Kidney tubule cell (primary cell): ENCODE data around the gene SIPA1L3.

Experiments used
- DNase-seq: peaks from one replicate; pipeline ENCODE4 v3.0.0-alpha.2; 2018; ENCODE audit warnings: low spot score

Gene SIPA1L3

GRCh38 chr19:38111898-38112297, 204.9 kb downstream of the SIPA1L3 start:
- no peak for DNase-seq

DNA sequence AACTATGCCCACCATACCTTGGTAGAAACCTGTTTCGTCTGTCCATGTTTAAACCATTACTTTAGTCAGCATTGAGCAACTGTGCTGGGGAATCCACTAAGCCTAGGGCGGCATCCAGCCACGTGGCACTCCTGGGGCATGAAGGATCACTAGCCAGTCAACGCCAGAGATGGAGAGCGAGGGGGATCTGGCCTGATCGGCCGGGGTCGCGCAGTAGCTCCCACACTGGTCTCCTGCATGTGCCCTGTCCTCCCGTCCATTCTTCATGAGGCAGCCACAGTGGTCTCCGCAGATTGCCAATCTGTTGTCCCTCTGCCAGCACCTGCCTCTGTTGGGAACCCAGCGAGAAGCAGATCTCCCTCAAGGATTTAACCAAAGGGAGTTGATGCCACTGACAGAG, 207.6 kb downstream of the SIPA1L3 start:
- DNase-seq = no peak

GRCh38 chr19:38115271-38115802, 208.3 kb downstream of the SIPA1L3 start:
- no peak for DNase-seq

- no peak for DNase-seq
These were observed 211.2 kb downstream of the SIPA1L3 start for GRCh38 chr19:38118176-38118575.

GRCh38 chr19:38120471-38121025, 213.5 kb downstream of the SIPA1L3 start:
- DNase-seq = no peak

DNA sequence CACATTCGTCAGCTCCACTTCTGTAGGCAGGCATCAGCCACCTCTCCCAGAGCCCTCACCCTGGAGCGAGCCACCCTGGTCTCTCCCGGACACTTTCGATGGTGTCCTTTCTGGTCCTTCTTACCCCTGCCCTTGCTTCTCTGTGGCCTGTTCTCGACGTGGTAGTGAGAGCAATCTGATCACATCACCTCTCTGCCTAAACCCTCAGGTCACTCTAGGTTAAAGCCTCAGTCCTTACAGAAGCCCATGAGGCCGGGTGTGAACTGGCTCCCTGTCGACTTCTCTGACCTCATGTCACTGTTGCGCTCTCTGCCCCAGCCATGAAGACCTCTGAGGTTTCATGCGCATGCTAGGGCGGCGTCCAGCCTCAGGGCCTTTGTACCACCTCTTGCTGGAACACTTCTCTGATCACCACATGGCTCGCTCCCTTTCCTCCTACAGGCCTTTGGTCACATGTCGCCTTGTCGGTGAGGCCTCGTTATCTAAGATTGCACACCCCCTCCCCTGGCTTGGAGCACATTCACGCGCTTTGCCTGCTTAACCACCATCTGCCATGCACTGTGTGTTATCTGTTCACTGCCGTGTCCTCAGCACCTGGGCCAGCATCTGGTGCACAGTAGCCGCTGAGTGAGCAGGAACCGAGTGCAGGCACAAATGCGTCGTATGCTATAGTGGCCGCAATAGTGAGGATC, 215.5 kb downstream of the SIPA1L3 start:
- DNase-seq = no peak

- DNase-seq = no peak
These were observed 218.2 kb downstream of the SIPA1L3 start for GRCh38 chr19:38125238-38125637.

- no peak for DNase-seq
These were observed 223.4 kb downstream of the SIPA1L3 start for GRCh38 chr19:38130399-38130798.

- no peak for DNase-seq
These were observed 225.8 kb downstream of the SIPA1L3 start for GRCh38 chr19:38132781-38133180.

DNA sequence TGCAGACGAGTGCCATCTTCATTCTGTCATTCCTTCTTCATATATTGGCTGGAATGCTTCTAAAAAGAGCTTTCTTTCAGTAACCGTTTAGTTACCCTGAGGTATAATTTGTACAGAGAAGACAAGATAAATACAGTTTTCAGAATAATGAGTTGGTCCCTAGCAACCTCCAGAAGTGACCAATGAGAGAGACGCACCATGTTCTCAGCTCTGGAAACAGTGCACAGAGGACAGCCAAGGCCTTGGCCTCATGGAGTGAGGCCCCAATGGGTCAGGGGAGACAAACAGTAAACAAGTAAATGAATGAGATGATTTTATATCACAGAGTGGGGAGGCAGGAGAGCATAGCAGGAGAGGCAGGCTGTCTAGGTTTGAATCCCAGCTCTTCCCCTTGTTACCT, 226.3 kb downstream of the SIPA1L3 start:
- DNase-seq = no peak

- peak; percentile 38 for DNase-seq
These were observed 227.6 kb downstream of the SIPA1L3 start for GRCh38 chr19:38134540-38135149.

DNA sequence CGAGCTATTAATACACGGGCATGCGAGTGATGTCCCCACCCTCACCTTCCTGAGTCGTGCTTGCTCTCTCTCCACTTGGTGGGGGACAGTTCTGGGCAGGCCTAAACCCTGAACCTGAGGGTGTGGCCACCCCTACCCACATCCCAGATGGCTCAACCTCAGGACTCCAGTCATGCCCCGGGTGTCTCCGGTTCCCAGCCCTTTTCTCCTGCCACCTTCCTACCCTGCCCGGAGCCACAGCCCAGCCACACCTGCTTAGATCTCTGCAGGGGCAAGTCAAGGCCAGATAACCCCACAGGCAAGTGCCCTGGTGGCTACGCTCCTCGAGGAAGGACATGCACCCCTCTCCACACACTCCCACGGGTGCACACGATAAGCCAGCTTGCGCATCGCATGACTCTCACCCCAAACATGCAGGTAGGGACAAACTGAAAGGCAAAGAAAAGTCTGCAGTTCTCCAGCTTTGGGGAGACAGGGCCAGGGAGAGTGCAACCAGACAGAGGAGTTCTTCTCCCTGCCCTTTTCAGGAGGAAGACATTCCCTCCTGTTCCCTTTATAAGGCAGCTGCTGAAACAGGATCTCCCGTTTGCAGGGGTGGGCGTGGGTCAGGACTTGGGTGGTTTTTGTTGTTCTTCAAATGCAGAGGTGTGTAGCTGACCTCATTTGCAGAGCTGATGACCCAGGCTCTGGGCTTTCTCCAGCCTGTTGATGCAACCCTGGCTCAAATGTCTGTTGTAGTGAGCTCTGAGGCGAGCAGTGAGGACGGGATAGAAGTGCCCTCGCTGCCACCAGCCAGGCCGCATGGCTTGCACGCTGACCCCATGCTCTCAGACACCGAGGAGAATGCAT, 228.4 kb downstream of the SIPA1L3 start:
- no peak for DNase-seq

DNA sequence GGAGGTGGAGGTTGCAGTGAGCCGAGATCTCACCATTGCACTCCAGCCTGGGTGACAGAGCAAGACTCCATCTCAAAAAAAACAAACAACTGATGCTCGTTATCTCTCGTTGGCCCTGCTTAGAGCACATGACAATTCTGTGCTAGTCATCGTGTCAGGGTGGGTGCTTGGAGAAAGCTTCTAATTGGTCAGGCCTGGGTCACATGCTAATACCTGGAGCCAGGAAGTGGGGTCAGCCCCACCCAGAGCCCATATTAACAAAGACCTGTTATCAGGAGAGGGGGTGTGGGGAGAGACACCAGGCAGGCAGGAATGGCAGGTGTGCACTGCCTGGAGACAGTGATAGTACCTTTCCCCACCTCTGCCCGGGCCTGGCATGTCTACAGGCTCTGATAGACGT, 232.1 kb downstream of the SIPA1L3 start:
- DNase-seq = no peak

GRCh38 chr19:38141108-38141507, 234.1 kb downstream of the SIPA1L3 start:
- no peak for DNase-seq

GRCh38 chr19:38142176-38143035, 235.4 kb downstream of the SIPA1L3 start:
- DNase-seq = peak; percentile 32

DNA sequence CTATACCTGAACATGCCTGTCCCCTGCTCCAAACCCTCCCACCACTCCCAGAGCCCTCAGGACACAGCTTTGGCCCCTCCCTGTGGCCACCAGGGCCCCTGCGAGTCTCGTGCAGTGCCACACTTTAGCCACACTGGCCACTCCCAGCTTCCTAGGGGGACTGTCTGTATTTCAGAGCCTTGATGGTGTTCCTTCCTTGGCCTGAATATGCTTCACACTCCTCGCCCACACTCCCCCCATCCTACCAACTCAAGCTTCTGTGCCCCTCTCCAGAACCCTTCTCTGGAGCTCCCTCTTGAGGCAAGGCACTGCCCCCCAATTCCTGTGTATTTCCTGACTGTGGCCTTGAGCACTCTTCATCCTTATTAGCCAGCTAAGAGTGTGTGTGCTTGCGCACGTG, 236.8 kb downstream of the SIPA1L3 start:
- no peak for DNase-seq

DNA sequence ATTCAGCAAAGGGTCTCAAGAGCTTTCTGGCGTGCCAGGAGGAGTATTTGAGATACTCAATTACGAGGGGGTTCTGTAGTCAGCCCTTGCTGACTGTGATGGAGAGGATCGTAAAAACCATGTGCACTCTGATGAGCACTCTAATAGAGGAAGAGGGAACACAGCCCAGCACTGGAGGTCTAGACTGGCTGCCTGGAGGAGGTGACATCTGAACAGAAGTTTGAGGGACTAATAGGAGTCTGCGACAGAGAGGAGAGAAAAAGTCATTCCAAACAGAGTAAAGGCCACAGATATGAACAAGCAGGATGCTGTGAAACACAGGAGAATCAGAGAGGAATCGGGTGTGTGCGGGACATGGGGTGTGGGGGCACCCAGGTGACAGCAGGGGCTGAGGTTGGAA, 237.7 kb downstream of the SIPA1L3 start:
- DNase-seq = no peak

GRCh38 chr19:38145623-38146022, 238.6 kb downstream of the SIPA1L3 start:
- no peak for DNase-seq

DNA sequence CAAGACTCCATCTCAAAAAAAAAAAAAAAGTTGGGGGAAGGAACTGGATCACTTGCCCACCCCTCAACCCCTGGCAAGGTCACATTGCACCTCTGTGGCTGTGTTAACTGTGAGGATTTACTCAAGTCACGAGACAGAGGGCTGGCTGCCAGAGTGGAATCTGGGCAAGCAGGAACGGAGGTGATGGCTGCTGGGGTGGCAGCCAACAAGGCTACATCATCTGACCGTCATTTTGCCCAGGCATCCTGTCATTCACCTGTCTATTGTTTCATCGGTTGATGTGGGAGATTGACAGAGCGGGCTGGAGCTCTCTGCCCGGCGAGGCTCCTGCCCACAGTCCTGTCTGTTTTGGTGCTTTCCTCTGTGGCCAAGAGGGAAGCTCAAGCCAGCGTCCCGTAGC, 241.3 kb downstream of the SIPA1L3 start:
- no peak for DNase-seq

DNA sequence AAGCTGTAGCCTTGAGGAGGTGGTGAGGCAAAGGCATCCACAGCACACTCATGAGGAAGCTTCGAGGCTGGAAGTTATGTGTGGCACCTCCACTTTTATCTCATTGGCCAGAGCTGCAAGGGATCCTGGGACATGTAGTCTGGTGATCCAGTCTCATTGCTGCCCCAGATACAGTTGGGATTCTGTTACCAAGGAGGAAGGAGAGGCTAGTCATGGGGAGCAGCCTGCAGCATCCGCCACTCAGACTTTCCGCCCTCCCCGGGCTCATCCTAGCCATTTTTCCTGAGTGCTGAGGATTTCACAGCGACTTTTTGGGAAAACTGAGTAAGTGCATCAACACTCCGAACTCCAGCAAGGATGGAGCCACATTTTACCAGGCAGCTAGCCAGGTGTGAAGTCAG, 242.7 kb downstream of the SIPA1L3 start:
- DNase-seq = no peak

- DNase-seq = no peak
These were observed 244.2 kb downstream of the SIPA1L3 start for GRCh38 chr19:38151242-38151641.
